Erythroblast (primary cell): Measurements from ENCODE around the gene PLEKHG2.

Experiments used
- DNase-seq, 2 experiments: peaks; one replicate each; lab custom pipeline; 2025; lab: John Stamatoyannopoulos, UW
- GATA1 ChIP-seq: IDR thresholded peaks from 2 replicates; pipeline ENCODE4 v1.6.1; 2011; ENCODE audit warnings: low read depth, mild to moderate bottlenecking, control low read depth, low read length, moderate library complexity
- POLR2A ChIP-seq: IDR thresholded peaks from 2 replicates; pipeline ENCODE4 v1.6.1; 2011; ENCODE audit warnings: mild to moderate bottlenecking, low read length

Gene PLEKHG2

DNA sequence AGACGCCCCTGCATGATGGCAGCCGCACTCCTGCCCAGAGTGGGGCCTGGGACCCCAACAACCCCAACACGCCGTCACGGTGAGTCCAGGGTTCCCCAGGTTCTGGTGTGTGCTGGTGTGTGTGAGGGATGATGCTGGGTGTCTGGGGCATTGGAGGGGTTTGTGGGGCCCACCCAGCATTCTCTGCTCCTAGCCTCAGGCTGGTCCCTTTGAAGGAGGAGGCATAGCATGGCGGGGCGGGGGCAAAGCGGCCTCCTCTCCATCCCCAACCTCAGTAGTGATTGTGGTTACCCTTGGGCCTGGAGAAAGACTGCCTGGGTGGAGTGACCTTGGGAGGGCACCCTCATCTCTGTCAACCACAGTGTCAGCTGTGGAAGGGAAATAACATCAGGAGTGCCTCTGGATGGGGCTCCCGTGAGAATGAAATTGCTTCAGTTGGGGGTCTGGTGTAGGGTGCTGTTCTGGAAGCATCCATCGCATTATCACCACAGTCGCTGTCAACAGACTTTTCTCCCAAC, 61.0 kb downstream of the PLEKHG2 start:
- TF ChIP-seq POLR2A (no peak), GATA1 (no peak)
- no peak for DNase-seq

DNA sequence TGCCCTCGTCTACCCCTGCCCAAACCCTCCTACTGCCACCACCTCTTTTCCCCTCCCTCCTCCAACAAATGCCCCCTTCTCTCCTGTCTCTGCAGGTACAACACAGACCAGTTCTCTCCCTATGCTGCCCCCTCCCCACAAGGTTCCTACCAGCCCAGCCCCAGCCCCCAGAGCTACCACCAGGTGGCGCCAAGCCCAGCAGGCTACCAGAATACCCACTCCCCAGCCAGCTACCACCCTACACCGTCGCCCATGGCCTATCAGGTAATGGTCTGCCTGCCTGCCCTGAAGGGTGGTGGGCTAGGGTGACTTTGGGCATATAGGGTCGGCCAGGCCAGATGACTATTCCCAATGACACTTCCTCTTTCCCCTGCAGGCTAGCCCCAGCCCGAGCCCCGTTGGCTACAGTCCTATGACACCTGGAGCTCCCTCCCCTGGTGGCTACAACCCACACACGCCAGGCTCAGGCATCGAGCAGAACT, 61.7 kb downstream of the PLEKHG2 start:
- no peak for TF ChIP-seq GATA1
- no peak for TF ChIP-seq POLR2A
- DNase-seq = peak; percentile 51 to 74

DNA sequence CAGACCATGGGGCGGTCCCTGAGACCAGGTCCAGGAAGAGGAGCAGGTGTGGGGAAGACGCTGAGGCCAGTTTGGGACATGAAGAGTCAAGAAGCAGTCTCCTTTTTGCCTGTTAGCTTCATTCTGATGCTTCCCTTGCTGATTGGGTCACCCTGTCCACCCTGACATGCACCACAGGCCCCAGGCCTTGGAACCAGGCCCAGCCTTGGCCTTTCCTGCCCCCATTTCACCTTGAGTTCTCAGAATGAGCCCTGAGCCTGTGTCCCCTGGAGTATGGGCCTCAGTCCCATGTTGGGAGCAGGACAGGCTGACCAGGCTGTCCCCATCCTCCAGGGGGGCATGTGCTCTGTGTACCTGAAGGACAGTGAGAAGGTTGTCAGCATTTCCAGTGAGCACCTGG, 63.3 kb downstream of the PLEKHG2 start:
- no peak for TF ChIP-seq GATA1
- no peak for TF ChIP-seq POLR2A
- no peak for DNase-seq
